Caco-2 (cell line): Measurements from ENCODE around the gene PDE5A. TPM values are rescaled to one million over a fixed set of nuclear protein-coding genes. Genes with fewer than 3 reads are reported as not detected.

Experiments used
- BruUV-seq: library from RNA; stranded (reverse); fragments of 400-500 nt; replicated peaks from 2 replicates; lab custom pipeline; 2021; lab: Mats Ljungman, UMichigan
- CTCF ChIA-PET: fragments of 300-600 bp; sonication (Branson Sonifier 250); formaldehyde crosslinking; loops from one replicate; lab custom pipeline; 2022; ENCODE audit warnings: antibody characterized with exemption; lab: Charles Lee
- POLR2A ChIA-PET: fragments of 300-600 bp; sonication (Branson Sonifier 250); formaldehyde crosslinking; loops from one replicate; lab custom pipeline; 2022; ENCODE audit warnings: antibody characterized with exemption; lab: Charles Lee
- DNase-seq, 2 experiments: peaks; one replicate each; pipeline versions ENCODE4 v3.0.0 to v3.0.0-alpha.2; 2020 to 2022
- H3K27me3 ChIP-seq: replicated peaks from 2 replicates; pipeline ENCODE4 v1.6.0; 2011; ENCODE audit warnings: low read length; ENCODE audit not compliant: control insufficient read depth, insufficient read depth
- H3K36me3 ChIP-seq: 2 replicates; pipeline ENCODE4 v1.5.1; 2011; ENCODE audit warnings: low read length; ENCODE audit not compliant: control insufficient read depth, insufficient read depth
- H3K4me1 ChIP-seq: fragments of 250-450 bp; sonication (Bioruptor Pico); 2 replicates; pipeline ENCODE4 v1.5.1; 2020; ENCODE audit warnings: mild to moderate bottlenecking
- H3K4me3 ChIP-seq: 2 replicates; pipeline ENCODE4 v1.5.1; 2011; ENCODE audit warnings: low read depth, mild to moderate bottlenecking, control low read depth, low read length
- H3K9me3 ChIP-seq: fragments of 250-450 bp; sonication (Bioruptor Pico); 2 replicates; pipeline ENCODE4 v1.5.1; 2020; ENCODE audit warnings: mild to moderate bottlenecking, moderate library complexity
- H3K27ac Mint-ChIP-seq: one replicate; pipeline ENCODE4 v1.8.0; 2022; ENCODE audit warnings: mixed read lengths; ENCODE audit not compliant: unreplicated experiment
- H3K27me3 Mint-ChIP-seq: one replicate; pipeline ENCODE4 v1.8.0; 2022; ENCODE audit warnings: mixed read lengths; ENCODE audit not compliant: insufficient read depth, unreplicated experiment
- H3K36me3 Mint-ChIP-seq: one replicate; pipeline ENCODE4 v1.8.0; 2022; ENCODE audit warnings: mild to moderate bottlenecking, mixed read lengths; ENCODE audit not compliant: insufficient read depth, unreplicated experiment
- H3K4me1 Mint-ChIP-seq: one replicate; pipeline ENCODE4 v1.8.0; 2022; ENCODE audit warnings: low read depth, mixed read lengths; ENCODE audit not compliant: unreplicated experiment
- H3K4me3 Mint-ChIP-seq: one replicate; pipeline ENCODE4 v1.8.0; 2022; ENCODE audit warnings: mild to moderate bottlenecking, moderate library complexity, mixed read lengths; ENCODE audit not compliant: unreplicated experiment
- H3K9me3 Mint-ChIP-seq: one replicate; pipeline ENCODE4 v1.8.0; 2022; ENCODE audit warnings: mixed read lengths; ENCODE audit not compliant: unreplicated experiment
- intact Hi-C: fragments of 100-400 bp; cut with micrococcal nuclease; formaldehyde crosslinking; loops from one replicate; pipeline ENCODE4 v1.10.0; 2022; ENCODE audit not compliant: unreplicated experiment
- total RNA-seq: library from RNA; stranded (reverse); gene quantifications from 2 replicates; pipeline ENCODE4 v1.2.3, GENCODE V29; 2022
- TF ChIP-seq, protein P1 (sequence below), 2 experiments: fragments of 200-600 bp in 1 of 2; IDR thresholded peaks; 1 replicate in 1 of 2; 2 replicates in 1 of 2; pipeline versions ENCODE4 v1.5.1 to v1.8.0; 2011 to 2022; ENCODE audit warnings: antibody characterized with exemption in 1 of 2, control low read depth in 1 of 2, inconsistent platforms in 1 of 2, low read depth in 1 of 2, low read length in 1 of 2, mild to moderate bottlenecking in 1 of 2, moderate library complexity in 1 of 2; ENCODE audit not compliant: insufficient read depth in 1 of 2, severe bottlenecking in 1 of 2, unreplicated experiment in 1 of 2

PDE5A gene
- total RNA-seq, 1 experiment from 2014 or later = 7.9 TPM

DNA sequence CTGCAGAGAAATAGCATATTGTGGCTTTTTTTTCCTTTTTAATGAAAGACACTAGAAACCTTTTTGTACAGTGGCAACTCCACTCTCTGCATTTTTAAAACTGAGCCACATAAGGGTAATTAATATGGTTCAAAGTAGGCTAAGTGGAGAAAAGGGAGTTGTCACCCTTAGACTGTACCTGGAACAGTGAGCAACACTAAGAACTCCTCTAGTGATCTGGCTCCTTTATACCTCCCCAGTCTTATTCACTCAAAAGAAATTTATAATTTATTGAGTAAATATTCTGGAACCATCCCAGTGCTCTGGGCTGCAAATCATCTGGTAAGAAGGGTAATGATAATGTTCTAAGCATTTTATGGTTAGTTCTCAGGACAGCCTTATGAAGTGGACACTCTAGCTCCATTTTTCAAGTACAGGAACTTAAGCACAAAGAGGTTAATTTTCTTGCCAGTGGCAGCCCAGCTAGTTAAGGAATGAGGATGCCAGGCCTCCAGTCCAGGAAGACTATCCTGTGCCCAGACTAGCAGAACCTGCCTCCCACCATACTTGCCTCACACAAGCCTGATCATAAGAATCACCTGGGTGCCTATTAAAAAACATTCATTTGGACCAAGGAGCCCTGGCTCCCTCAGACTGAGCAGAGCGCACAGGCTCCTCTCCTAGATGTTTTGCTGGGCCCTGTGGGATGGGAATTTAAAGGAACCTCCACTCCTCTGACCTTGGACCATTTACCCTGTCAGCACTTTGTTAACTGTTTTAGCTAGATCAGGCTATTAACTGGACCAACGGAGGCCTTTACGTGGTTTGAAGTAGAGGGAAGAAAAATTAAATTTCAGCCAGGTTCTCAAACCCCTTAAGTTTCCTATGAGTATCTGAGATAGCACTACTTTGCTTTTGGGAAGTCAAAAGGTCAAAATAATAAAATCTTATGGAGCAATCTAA lies 102.6 kb downstream of the PDE5A start:
- H3K9me3 ChIP-seq = no peaks in the 10 kb centered on the region
- intact Hi-C loops = no loop called here
- TF ChIP-seq, protein P1, sequence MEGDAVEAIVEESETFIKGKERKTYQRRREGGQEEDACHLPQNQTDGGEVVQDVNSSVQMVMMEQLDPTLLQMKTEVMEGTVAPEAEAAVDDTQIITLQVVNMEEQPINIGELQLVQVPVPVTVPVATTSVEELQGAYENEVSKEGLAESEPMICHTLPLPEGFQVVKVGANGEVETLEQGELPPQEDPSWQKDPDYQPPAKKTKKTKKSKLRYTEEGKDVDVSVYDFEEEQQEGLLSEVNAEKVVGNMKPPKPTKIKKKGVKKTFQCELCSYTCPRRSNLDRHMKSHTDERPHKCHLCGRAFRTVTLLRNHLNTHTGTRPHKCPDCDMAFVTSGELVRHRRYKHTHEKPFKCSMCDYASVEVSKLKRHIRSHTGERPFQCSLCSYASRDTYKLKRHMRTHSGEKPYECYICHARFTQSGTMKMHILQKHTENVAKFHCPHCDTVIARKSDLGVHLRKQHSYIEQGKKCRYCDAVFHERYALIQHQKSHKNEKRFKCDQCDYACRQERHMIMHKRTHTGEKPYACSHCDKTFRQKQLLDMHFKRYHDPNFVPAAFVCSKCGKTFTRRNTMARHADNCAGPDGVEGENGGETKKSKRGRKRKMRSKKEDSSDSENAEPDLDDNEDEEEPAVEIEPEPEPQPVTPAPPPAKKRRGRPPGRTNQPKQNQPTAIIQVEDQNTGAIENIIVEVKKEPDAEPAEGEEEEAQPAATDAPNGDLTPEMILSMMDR (IDR thresholded peaks at IDR 0.05; ENCODE audit: insufficient read depth in 1 of 2, low read depth in 1 of 2, low read length in 1 of 2, severe bottlenecking in 1 of 2, unreplicated experiment in 1 of 2) = no peak
- no peaks in the 10 kb centered on the region for H3K27me3 ChIP-seq
- Mint-ChIP-seq H3K27ac (no peak overlapping the region), H3K4me3 (no peak overlapping the region), H3K27me3 (no peaks in the 10 kb centered on the region), H3K36me3 (no peaks in the 10 kb centered on the region), H3K4me1 (peaks cover 9% of the 10 kb centered on the region), H3K9me3 (no peaks in the 10 kb centered on the region)
- no TSS peak for BruUV-seq
- ChIA-PET POLR2A (no interaction called here), CTCF (no interaction called here)
- no peaks in the 10 kb centered on the region for H3K36me3 ChIP-seq
- DNase-seq = no peak
- peaks cover 20% of the 10 kb centered on the region for H3K4me1 ChIP-seq
- H3K4me3 ChIP-seq = no peak overlapping the region

DNA sequence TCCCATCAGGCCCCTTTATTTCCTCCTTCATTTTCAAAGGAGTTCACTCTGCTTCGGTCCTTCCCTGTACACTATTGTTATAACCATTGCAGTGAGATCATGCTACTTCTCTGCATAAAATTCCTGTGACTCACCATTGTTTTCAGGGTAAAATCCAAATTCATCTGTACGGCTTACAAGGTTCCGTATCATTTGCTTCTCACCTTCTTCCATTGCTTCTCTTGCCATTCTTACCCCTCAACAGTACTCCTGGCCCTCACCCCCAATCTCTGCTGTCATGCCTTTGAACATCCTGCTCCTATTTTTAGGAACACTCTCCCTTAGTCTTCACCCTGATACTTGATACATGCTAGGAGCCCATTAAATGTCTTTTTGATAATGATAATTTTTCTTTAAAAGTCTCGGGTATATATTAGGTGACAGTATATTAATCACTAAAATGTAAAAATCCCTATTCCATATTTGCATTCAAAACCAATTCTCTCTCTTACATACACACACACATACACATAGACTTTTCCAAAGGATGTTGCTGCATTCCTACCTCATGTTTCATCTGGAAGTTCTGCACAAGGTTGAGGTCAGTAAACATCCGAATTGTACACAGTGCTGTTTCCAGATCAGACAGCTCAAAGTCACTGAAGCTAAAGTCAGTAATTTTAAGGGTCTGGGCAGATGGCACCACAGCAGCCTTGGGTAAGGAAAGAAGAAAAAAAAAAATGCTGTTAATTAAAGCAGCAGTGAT lies 103.4 kb downstream of the PDE5A start:
- TF ChIP-seq, protein P1 (IDR thresholded peaks at IDR 0.05; ENCODE audit: insufficient read depth in 1 of 2, low read depth in 1 of 2, low read length in 1 of 2, severe bottlenecking in 1 of 2, unreplicated experiment in 1 of 2) = no peak
- no peak for DNase-seq
- H3K36me3 Mint-ChIP-seq = no peaks in the 10 kb centered on the region
- H3K4me1 Mint-ChIP-seq = peaks cover 9% of the 10 kb centered on the region
- no peaks in the 10 kb centered on the region for H3K9me3 ChIP-seq
- H3K4me1 ChIP-seq = peaks cover 25% of the 10 kb centered on the region
- ChIA-PET CTCF (no interaction called here), POLR2A (no interaction called here)
- no peaks in the 10 kb centered on the region for H3K27me3 Mint-ChIP-seq
- intact Hi-C loops = no loop called here
- H3K27ac Mint-ChIP-seq = no peak overlapping the region
- BruUV-seq = no TSS peak
- H3K36me3 ChIP-seq = no peaks in the 10 kb centered on the region
- H3K9me3 Mint-ChIP-seq = no peaks in the 10 kb centered on the region
- no peak overlapping the region for H3K4me3 ChIP-seq
- no peaks in the 10 kb centered on the region for H3K27me3 ChIP-seq
- no peak overlapping the region for H3K4me3 Mint-ChIP-seq

DNA sequence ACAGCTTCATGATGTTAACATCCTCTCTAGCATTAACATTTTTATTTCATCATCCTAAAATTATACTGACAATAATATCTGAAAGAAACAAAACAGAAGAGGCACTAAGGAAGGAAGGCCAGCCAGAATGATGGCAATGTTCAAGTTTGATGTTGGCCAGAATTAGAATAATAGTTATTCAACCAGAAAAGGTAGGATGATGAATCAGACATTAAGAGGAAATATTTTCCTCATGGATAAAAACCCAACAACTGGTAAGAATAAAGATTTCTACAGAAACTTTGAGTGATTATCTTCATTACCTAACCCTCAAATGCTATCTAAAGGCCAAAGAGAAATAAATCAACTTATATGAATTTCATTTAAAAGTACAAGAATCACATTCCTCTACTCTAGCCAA lies 105.2 kb downstream of the PDE5A start:
- H3K4me1 Mint-ChIP-seq = peaks cover 9% of the 10 kb centered on the region
- ChIA-PET CTCF (no interaction called here), POLR2A (no interaction called here)
- Histone ChIP-seq H3K9me3 (no peaks in the 10 kb centered on the region), H3K27me3 (no peaks in the 10 kb centered on the region), H3K4me3 (no peak overlapping the region), H3K4me1 (peaks cover 35% of the 10 kb centered on the region), H3K36me3 (no peaks in the 10 kb centered on the region)
- H3K9me3 Mint-ChIP-seq = no peaks in the 10 kb centered on the region
- no peaks in the 10 kb centered on the region for H3K27me3 Mint-ChIP-seq
- TF ChIP-seq, protein P1 (IDR thresholded peaks at IDR 0.05; ENCODE audit: insufficient read depth in 1 of 2, low read depth in 1 of 2, low read length in 1 of 2, severe bottlenecking in 1 of 2, unreplicated experiment in 1 of 2) = no peak
- peaks cover 4% of the 10 kb centered on the region for H3K36me3 Mint-ChIP-seq
- DNase-seq = no peak
- no TSS peak for BruUV-seq
- no peak overlapping the region for H3K27ac Mint-ChIP-seq
- intact Hi-C loops = no loop called here
- H3K4me3 Mint-ChIP-seq = no peak overlapping the region
